NOMO-1 treated with dmso at 0.1 percent for 144 hours (cell line): ENCODE data around the gene LCN15.

Experiments used
- DNase-seq: peaks from one replicate; lab custom pipeline; 2025; ENCODE audit not compliant: unreplicated experiment; lab: John Stamatoyannopoulos, UW

The LCN15 gene

DNA sequence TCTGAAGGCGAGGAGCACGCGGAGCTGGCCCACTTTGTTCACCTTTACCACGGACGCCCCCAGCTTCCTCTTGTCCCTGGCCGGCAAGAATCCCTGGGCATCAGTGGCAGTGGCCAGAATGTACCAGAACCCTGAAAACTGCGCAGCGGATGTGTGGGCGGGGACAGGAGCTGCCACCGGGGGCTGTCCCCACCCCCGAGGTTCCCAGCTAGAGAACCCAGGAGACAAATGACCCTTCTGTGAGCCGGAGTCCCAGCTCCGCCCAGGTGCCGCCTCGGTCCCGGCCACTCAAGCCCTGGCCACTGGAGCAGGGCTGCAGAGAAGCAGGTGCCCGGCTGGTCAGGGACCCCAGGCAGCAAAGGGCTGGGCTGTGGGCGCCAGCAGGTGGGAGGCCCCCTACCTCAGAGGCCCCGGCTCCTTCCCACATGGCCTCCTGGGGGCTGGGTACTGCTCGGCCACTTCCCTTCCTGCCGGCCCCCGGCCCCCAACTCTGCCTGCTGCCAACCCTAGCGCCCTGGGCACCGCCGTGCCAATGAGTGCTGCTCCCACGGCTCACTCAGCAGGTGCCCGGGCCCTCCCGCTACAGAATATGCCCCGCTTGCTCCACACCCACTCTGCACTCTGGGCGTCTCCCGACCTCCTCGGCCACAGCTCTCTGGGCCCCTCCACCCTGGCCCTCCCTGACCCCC, 22.3 kb downstream of the LCN15 start:
- no peak for DNase-seq

DNA sequence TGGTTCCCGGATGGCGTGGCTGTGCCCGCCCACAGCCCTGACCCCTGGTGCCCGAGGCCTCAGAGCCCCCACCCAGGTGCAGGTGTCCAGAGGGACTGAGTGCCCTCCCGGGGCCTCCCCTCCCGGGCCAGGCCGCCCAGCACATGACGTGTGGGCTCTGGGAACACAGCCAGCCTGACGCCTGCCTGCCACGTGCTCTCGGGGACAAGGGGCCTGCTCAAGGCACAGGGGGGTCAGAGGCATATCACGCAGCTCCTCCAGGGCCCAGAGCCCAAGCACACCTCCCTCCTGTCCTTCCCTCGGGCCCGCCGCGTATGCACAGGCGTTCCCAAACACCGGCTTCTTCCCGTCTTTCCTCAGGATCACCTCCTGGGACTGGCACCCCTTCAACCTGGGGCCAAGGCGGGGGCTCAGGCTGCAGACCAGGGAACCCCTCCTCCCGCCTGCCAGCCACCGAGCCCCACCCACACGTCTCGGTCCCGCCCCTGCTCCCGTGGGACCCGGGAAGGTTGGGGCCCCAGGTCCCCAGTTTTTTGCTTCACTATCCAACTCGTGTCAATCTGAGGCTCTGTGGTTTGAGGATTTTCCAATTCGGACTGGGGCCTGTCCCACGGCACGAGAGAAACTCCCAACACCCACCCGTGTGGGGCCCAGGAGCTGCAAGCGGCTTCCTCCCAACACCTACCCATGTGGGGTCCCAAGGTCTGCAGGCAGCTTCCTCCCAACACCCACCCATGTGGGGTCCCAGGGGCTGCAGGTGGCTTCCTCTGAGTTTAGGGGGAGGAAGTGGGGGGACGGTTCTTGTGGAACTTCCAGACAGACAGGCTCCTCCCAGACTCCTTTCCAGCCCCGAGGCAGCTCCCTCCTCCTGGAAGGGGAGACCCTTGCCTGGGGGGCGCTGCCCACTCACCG, 23.1 kb downstream of the LCN15 start:
- no peak for DNase-seq

DNA sequence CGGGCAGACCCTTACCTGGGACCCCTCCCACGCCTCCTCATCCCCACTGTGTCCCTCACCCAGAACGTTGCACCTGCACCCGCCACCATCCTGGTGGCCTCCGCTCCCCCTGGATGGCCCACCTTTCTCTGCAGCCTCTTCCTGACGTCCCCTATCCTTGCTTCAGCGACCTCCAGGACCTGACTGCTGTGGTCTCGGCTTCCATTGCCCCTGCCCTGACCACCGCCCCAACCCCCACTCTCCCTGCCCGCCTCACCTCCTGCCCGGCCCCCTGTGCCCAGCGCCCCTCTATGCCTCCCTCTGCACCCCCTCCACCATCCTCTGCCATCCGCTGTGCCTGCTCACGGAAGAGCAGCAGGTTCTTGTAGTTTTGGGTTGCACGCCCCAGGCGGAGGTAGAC, 23.8 kb downstream of the LCN15 start:
- DNase-seq, result no peak

DNA sequence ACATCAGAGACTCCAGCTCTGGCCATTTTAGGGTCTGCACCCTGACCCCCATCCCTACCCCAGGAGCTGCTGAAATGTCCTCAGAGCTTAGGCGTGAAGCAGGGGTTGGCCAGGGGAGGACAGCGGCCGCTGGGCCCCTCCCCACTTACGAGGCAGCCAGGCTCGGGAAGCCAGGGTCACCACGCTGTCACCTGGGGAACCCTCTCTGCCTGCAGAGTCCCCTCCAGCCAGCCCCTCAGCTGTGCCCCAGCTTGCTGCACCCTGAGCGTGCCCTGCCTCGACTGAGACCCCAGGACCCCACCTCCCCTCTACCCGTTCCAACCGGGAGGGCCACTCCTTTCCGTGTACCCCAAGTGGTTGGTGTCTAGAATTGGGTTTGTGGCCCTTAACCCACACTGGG, 24.2 kb downstream of the LCN15 start:
- no peak for DNase-seq

DNA sequence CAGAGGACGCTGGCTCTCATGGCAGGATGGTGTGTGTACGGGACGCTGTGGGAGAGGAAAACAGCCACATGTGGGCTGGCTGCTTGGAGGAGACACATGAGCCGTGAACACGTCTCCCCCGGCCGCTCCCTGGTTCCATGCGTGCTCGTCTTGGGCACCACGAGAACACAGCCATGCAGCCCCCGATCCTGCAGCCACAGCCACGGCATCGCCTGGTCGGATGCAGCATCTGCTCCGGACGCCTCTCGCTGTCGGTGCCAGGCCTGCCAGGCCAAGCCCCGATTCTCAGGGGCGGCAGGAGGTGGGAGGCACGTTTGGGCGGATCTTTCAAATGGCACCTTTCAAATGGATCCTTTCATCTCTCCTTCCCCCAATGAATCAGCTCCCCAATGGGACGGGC, 24.8 kb downstream of the LCN15 start:
- no peak for DNase-seq

DNA sequence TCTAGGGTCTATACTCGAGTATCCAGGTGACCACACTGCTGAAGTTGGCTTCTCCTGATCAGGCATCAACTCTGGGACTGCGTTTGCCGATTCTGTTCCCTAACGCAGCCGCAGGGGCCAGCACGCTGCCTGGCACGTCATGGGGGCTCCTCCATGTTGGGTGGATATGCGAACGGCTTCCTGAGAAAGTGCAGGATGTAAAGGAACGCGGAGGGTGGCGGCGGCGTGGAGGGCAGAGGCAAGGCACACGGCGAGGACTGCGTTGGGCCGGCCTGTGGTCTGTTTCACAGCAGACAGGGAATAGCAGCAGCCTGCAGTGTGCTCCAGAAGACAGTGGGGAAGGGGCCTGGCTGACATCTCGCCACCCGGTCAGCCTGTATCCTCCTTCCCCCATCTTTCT, 25.4 kb downstream of the LCN15 start:
- no peak for DNase-seq

DNA sequence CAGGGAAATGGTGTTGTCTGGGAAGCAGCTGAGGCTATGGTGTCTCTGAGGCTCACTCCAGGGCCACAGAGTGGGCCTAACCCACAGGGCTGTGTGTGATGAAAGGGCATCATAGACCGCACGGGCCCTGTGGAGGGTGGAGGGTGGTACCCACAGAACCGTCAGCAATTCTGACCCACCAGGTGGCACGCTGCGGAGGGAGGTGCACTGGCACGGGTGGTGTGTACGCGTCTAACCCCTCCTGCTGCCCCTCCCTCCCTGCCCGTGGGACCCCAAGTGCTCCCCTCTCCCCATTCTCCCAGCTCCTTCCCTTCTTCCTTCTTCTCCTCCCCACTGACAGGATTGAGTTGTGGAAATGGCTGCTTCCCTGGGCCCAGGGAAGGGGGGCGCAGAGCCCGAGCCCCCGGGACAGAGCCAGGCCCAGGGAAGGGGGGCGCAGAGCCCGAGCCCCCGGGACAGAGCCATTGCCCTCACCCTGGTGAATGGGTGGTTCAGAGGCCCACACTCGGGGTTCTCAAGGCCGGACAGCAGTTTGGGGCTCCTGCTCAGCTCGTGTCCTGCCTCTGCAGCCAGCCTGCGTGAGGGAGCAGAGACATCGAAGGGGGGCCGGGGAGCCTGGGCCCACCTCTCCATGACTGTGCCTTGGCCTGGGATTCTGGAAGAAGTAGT, 28.4 kb downstream of the LCN15 start:
- no peak for DNase-seq

DNA sequence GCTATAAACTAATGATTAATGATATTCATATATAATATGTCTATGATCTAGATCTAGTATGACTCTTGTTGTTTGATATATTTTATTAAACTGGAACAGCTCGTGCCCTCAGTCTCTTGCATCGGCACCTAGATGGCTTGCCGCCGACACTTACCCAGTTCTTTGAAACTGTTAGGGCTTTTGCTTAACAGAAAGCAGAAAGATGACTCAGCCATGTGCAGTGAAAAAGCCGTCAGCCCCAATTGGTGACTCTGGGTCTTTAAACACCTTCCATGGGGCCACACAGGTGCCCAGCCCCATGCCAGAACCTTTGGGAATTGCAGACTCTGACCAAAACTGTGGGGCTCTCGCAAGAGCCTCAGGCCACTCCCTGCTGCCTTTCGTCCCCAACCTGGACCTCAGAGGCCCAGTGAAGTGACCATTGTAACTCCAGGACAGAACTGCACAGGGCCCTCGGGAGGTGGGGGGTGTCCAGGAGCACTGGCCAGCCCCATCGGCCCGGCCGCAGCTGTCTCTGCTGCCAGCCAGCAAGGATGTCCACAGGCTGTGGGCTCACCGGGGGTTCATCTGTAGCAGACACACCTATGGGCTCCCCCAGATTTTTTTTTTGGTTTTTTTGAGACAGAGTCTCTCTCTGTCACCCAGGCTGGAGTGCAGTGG, 29.4 kb downstream of the LCN15 start:
- no peak for DNase-seq

DNA sequence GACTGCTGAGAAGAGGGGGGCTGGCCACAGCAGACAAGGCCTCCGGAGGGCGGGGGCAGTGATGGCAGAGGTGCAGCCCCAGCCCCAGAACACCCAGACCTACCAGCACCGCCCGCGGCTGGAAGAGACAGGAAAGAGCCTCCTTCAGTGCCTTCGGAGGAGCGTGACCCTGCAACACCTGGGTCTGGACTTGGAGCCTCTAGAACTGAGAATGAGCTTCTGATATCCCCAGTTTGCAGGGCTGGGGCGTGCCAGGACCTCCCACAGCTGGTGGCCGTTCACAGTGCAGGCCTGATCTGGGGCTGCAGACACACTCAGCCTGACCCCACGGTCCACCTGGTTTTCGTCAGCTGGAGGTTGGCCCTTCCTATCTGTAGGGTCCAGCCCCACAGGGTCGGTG, 30.7 kb downstream of the LCN15 start:
- DNase-seq, result no peak

DNA sequence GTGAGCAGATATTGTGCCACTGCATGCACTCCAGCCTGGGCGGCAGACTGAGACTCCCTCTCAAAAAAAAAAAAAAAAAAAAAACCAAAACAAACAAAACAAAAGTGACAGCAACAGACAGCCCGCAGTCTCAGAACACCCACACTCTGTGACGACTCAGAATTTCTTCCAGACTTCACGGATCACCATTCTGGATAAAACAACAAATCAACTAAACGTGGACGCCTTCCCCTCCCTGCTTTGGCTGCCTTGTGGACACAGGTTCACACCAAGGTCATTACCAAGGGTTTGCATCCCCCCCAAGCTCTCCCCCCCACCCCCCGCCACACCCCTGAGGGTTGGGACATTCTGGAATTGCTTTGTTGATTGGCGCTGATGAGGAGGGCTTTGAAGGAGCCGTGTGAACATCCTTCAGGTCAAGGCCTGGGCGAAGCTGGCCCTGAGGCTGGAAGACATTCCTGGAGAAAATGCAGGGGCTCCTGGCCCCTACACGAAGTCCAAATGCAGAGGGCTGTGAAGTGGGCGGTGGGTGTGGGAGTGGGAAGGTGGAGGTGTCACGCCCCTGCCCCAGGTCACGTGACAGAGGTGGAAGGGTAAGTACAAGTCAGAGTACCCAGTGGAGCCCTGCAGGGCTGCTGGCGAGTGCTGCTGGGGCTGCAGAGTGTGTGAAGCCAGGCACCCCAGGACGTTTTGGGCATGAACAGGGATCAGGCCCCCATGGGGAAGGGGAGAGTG, 31.7 kb downstream of the LCN15 start:
- no peak for DNase-seq

DNA sequence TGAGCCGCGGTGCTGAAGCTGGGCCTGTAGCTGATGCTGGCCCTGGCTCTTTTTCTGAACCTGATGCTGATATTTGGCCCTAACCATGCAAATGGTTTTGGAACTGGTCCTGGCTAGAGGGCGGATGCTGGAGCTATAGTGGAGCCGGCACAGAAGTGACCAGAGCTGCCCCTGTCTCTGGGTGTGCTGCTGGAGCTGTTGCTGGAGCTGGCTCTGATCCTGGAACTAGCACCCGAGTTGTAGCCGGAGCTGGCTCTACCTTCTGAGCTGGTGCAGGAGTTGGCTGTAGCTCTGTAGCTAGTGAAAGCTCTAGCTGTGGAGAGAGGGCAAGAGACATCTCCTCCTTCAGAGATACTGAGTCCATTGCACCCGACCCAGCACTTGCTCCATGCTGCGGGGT, 34.4 kb downstream of the LCN15 start:
- DNase-seq, result no peak

DNA sequence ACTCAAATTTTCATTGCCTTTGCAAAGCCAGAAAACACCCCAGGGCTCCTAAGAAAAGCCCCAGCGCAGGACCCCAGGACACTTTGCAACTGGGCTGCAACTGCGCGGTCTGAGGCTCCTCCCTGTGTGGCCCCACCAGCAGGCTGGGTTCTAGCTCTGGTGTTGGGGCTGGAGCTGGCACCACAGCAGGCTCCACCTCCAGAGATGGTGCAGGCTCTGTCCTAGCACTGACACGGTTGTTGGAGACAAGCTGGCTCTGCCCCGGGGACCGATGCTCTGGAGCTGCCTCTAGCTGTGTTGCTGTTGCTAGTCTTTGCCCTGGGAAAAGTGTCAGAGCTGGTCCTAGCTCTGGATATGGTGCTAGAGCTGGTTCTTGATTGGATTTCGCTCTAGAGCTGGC, 35.2 kb downstream of the LCN15 start:
- DNase-seq, result no peak

DNA sequence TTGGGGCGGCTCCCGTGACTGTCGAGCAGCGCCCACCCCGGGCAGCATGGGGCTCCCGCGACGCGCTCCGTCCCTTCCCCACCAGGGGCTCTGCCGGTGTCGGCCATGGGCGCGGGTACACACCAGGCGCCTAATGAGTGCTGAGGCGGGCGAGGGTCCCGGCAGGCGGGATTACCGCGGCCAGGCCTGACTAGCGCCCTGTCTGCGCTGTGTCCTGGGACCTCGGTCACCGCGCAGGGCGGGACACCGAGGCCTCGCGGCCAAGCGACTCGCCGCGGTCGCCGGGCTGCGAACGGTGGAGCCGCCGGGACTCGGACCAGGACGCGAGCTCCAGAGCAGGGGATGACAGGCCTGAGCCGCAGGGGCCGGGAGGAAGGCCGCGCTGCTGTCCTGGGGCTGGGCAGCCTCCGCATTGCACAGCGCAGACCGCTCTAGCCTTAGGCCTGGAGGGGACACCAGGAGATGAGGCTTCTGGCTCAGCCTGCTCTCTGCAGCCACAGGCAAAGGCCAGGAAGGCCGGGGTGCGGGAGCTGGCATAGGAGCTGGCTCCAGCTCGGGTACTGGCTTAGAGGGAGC, 35.7 kb downstream of the LCN15 start:
- no peak for DNase-seq

DNA sequence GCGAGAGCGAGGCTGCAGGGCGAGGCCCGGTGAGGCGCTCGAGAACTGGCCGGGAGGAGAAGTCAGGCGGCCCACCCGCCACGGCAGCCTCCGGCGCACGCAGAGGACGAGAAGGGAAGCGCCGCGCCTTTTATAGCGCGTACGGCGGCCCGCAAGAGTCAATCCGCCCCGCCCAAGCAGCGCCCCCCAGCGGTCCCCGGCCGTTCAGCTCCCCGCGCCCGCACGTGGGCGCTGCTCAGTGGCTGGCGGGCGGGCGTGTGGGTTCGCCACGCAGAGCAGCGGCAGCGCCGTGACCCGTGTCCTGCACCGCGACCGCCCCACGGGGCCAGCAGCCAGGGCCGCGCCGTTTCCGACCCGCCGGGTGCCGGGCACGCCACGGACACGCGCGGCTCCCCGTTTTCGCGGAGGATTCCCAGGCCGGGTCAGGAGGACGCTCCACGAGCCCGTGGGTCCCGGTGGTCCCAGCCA, 36.2 kb downstream of the LCN15 start:
- peak; percentile 87 for DNase-seq

DNA sequence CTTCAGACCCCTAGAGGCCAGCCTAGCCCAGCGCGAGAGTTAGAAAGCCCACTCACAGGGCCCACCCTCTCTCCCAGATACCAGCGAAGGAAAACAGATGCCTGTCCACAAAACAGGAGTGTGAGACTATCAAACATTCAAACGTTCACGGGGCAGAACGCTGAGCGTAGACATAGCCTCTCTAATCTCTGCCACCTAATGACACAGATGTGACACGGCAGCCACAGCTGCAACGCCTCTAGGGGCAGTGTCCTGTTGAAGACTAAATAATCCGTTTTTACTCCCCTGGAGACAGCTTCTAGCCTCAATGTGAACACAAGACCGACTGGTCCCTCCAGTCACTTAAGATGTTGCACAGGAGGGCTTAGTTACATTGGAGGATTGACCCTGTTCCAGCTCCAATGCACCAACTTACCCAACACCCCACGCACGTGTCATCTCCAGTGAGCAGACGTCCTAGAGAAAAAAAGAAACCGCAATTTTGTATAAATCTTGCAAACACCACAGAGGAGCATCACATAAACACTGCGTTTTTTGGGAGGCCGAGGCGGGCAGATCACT, 37.6 kb downstream of the LCN15 start:
- DNase-seq, result no peak

DNA sequence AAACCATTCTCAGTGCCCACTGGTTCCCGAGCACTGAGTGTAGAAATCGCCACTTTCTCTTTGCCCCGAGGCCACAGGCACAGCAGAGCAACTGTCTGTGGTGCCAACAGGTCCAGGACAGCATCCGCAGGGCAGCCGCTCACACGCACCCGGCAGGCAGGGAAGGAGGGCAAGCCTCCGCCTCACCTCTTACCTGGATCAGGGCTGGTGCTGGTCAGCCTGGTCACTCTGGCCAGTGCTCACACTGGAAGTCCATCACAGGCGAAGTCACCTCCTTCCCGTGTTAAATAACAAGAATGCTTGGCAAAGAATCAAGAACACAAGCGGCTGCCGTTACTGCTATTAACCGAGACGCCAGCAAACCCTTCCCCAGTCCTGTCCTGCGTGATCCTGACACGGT, 38.2 kb downstream of the LCN15 start:
- no peak for DNase-seq

DNA sequence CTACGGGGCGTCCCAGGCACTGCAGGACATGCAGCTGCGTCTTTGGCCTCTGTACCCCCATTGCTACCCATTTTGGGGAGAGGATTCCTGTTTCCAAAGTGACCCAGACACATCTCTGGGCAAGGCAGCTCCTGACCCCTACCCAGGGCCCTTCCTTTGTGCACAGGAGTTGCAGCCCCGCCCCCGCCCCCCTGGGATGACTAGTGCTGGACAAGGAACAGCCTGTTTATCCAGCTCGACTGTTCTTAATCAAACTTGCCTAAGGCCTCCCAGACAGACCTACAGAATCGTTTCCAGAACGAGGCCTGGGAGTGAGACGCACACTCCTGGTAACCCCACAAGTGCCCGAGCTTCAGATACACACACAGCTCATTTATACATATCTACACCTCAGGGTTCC, 38.7 kb downstream of the LCN15 start:
- DNase-seq, result no peak

DNA sequence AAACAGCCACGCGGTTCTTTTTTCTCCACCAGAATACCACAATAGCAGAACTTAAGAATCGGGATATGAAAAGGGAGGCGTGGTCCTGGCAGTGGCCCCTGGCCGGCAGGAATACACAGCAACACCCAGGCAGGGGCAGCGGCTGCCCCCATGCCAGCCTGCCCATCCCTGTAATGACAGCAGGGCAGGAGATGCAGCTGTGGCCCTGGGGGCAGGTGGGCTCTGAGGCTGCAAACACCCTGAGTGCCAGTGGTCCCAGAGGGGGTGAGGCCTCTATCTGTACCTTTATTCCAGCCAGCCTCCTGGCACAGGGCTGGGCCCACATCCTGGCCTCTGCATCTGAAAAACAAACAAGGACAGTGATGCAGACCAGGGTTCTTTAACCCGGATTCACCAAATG, 39.5 kb downstream of the LCN15 start:
- DNase-seq, result no peak

DNA sequence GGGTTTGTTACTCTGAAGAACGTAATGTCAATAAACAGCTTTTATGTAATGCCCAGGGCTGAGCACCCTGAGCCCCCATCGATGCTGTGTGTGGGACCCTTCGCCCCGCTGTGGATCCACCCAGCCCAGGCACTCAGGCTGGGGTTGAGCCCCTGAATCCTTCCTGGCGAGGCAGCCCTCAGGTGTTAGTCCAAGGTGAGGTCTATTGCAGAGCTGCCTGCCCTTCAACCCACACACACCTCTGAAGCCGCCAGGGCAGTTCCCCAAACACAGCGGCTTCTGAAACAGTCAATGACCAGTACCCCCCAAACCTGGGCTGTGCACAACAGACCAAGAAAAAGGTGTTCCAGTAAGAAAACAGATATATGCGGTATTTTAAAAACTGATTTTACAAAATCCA, 40.3 kb downstream of the LCN15 start:
- no peak for DNase-seq

DNA sequence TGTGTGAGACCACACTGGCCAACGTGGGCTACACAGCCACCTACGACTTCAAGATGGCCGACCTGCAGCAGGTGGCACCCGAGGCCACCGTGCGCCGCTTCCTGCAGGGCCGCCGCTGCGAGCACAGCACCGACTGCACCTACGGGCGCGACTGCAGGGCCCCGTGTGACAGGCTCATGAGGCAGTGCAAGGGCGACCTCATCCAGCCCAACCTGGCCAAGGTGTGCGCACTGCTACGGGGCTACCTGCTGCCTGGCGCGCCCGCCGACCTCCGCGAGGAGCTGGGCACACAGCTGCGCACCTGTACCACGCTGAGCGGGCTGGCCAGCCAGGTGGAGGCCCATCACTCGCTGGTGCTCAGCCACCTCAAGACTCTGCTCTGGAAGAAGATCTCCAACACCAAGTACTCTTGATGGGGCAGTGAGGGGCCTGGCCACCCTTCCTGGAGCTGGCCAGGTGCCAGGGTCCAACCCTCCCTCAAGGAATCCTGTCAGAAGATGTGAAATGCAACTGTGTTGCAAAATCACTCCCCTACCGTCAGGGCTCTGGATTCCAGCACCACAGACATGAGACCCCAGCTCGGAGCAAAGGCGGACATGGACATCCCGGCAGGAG, 40.8 kb downstream of the LCN15 start:
- DNase-seq, result no peak
